Activated CD4-positive, alpha-beta T cell treated with anti-CD3 and anti-CD28 coated beads, Interleukin-2, amount 50 U/mL, for 48 hours (primary cell): ENCODE data around the gene PCDHA6.
"Not testable (repeated sequence)": the region's sequence is repeated elsewhere in the genome, so short reads cannot be mapped to it uniquely, and the experiment has no call there.

Source experiments
- DNase-seq, 2 experiments: peaks; one replicate each; pipeline ENCODE4 v3.0.0-alpha.2; 2020

The PCDHA6 gene

GRCh38 chr5:140821375-140822280, 6.1 kb upstream of the PCDHA6 start, which contains the start of gene PCDHA5:
Gene PCDHA5, plus strand, starts transcription at chr5:140821613.
- DNase-seq: peak; percentile 42 to 48

GRCh38 chr5:140822281-140822629, 5.5 kb upstream of the PCDHA6 start:
- DNase-seq: no peak

GRCh38 chr5:140822969-140823368, 4.8 kb upstream of the PCDHA6 start:
- not testable (repeated sequence) for DNase-seq

GRCh38 chr5:140823475-140823874, 4.3 kb upstream of the PCDHA6 start:
- no peak for DNase-seq

GRCh38 chr5:140828362-140828737, 590 bp downstream of the PCDHA6 start:
- no peak for DNase-seq

GRCh38 chr5:140829511-140830501, 2.0 kb downstream of the PCDHA6 start:
- not testable (repeated sequence) for DNase-seq

GRCh38 chr5:140833993-140834392, 6.2 kb downstream of the PCDHA6 start, which contains the start of gene PCDHA7:
Gene PCDHA7, plus strand, starts transcription at chr5:140834269. Its CDS starts 115 bp downstream, at chr5:140834384.
- DNase-seq: no peak

- not testable (repeated sequence) for DNase-seq
These were observed 6.8 kb downstream of the PCDHA6 start for GRCh38 chr5:140834439-140835008.

- DNase-seq: no peak
These were observed 8.1 kb downstream of the PCDHA6 start for GRCh38 chr5:140835622-140836510.

GRCh38 chr5:140840978-140841962, 13.5 kb downstream of the PCDHA6 start, which contains the start of gene PCDHA8:
Gene PCDHA8, plus strand, starts transcription at chr5:140841187. Its CDS starts 135 bp downstream, at chr5:140841322.
- peak; percentile 22 to 32 for DNase-seq

- DNase-seq: no peak
These were observed 15.3 kb downstream of the PCDHA6 start for GRCh38 chr5:140842798-140843733.

- not testable (repeated sequence) for DNase-seq
These were observed 20.7 kb downstream of the PCDHA6 start, which contains the start of gene PCDHA9 for GRCh38 chr5:140848139-140849102. Gene PCDHA9, plus strand, starts transcription at chr5:140848382. Its CDS starts 114 bp downstream, at chr5:140848496.

GRCh38 chr5:140849831-140850634, 22.3 kb downstream of the PCDHA6 start:
- not testable (repeated sequence) for DNase-seq

GRCh38 chr5:140855772-140856674, 28.3 kb downstream of the PCDHA6 start, which contains the start of gene PCDHA10:
Gene PCDHA10, plus strand, starts transcription at chr5:140855897. Its CDS starts 152 bp downstream, at chr5:140856049.
- no peak for DNase-seq

- no peak for DNase-seq
These were observed 29.6 kb downstream of the PCDHA6 start for GRCh38 chr5:140857177-140857986.
